Panc1 (cell line): ENCODE results near the gene EFL1. TPM values are rescaled to one million over a fixed set of nuclear protein-coding genes. Genes with fewer than 3 reads are reported as not detected.

Source experiments
- ATAC-seq: fragments of 200-7000 bp; cut with Tn5 transposase; 2 replicates; pipeline ENCODE4 v1.9.1; 2020; ENCODE audit warnings: mild to moderate bottlenecking, moderate library complexity
- BruUV-seq: library from RNA; stranded (reverse); fragments of 400-500 nt; replicated peaks from 2 replicates; lab custom pipeline; 2021; lab: Mats Ljungman, UMichigan
- CTCF ChIA-PET: fragments of 300-600 bp; sonication (Branson Sonifier 250); formaldehyde crosslinking; loops from one replicate; lab custom pipeline; 2022; ENCODE audit warnings: antibody characterized with exemption; lab: Charles Lee
- POLR2A ChIA-PET: fragments of 300-600 bp; sonication (Branson Sonifier 250); formaldehyde crosslinking; loops from one replicate; lab custom pipeline; 2022; ENCODE audit warnings: antibody characterized with exemption; lab: Charles Lee
- DNase-seq: peaks from one replicate; pipeline ENCODE4 v3.0.0-alpha.2; 2010; ENCODE audit warnings: low read depth, low spot score
- H3K27ac ChIP-seq: 2 replicates; pipeline ENCODE4 v1.5.1; 2011; ENCODE audit warnings: mild to moderate bottlenecking, low read length, inconsistent platforms
- H3K27me3 ChIP-seq: fragments of 200-500 bp; sonication (Bioruptor generic); 2 replicates; pipeline ENCODE4 v1.6.0; 2014; ENCODE audit warnings: low read length, inconsistent platforms; ENCODE audit not compliant: control insufficient read depth, insufficient read depth
- H3K36me3 ChIP-seq: fragments of 200-500 bp; sonication (Bioruptor generic); 2 replicates; pipeline ENCODE4 v1.5.1; 2014; ENCODE audit warnings: inconsistent platforms, mild to moderate bottlenecking, low read length, moderate library complexity; ENCODE audit not compliant: control insufficient read depth, insufficient read depth
- H3K4me1 ChIP-seq: 2 replicates; pipeline ENCODE4 v1.5.1; 2011; ENCODE audit warnings: inconsistent platforms, mild to moderate bottlenecking, low read length, moderate library complexity; ENCODE audit not compliant: control insufficient read depth, insufficient read depth
- H3K4me3 ChIP-seq, 2 experiments: 2 replicates each; pipeline ENCODE4 v1.5.1; 2011 to 2012; ENCODE audit warnings: low read depth in 2 of 2, low read length in 2 of 2, mild to moderate bottlenecking in 2 of 2, inconsistent platforms in 1 of 2, moderate library complexity in 1 of 2
- H3K9me3 ChIP-seq: fragments of 200-500 bp; sonication (Bioruptor generic); 2 replicates; pipeline ENCODE4 v1.5.1; 2014; ENCODE audit warnings: low read depth, mild to moderate bottlenecking, inconsistent platforms, low read length, moderate library complexity; ENCODE audit not compliant: control insufficient read depth, insufficient read depth
- CTCF ChIP-seq: fragments of 450-650 bp; IDR thresholded peaks from 2 replicates; pipeline ENCODE4 v1.5.1; 2017; ENCODE audit warnings: mild to moderate bottlenecking
- POLR2AphosphoS5 ChIP-seq: IDR thresholded peaks from 2 replicates; pipeline ENCODE4 v1.6.1; 2012; ENCODE audit warnings: mild to moderate bottlenecking, low read depth, low read length, moderate library complexity
- REST ChIP-seq, 2 experiments: IDR thresholded peaks; 2 replicates each; pipeline ENCODE4 v1.6.1; 2011 to 2012; ENCODE audit warnings: low read depth in 2 of 2, control low read depth in 1 of 2, low read length in 1 of 2, mild to moderate bottlenecking in 1 of 2, moderate library complexity in 1 of 2; ENCODE audit not compliant: insufficient read depth in 1 of 2
- SIN3A ChIP-seq: IDR thresholded peaks from 2 replicates; pipeline ENCODE4 v1.6.1; 2012; ENCODE audit warnings: low read depth, mild to moderate bottlenecking, low read length, moderate library complexity, borderline replicate concordance; ENCODE audit not compliant: insufficient read depth
- TCF7L2 ChIP-seq: IDR thresholded peaks from 2 replicates; pipeline ENCODE4 v1.6.1; 2011; ENCODE audit warnings: mild to moderate bottlenecking, low read depth, low read length, inconsistent platforms
- in situ Hi-C: cut with HindIII; loops from 2 replicates; pipeline ENCODE4 v1.10.0; 2016; ENCODE audit warnings: low sequenced_read_pairs, low pct_unique_long_range_greater_than_20kb
- intact Hi-C: fragments of 100-400 bp; cut with micrococcal nuclease; formaldehyde crosslinking; loops from one replicate; pipeline ENCODE4 v1.10.0; 2022; ENCODE audit not compliant: unreplicated experiment
- total RNA-seq: library from RNA; stranded (reverse); gene quantifications from one replicate; pipeline ENCODE4 v1.2.1, GENCODE V29; 2021; ENCODE audit not compliant: unreplicated experiment

Gene EFL1
- total RNA-seq, 1 experiment from 2014 or later = 20.2 TPM

- ATAC-seq (no peak), DNase-seq (no peak)
- BruUV-seq = no TSS peak
- Histone ChIP-seq H3K27ac (no peak overlapping the region), H3K36me3 (no peaks in the 10 kb centered on the region), H3K9me3 (no peaks in the 10 kb centered on the region), H3K27me3 (no peaks in the 10 kb centered on the region), H3K4me1 (no peaks in the 10 kb centered on the region), H3K4me3 (no peak overlapping the region)
- no peak for TF ChIP-seq POLR2AphosphoS5
- no peak for TF ChIP-seq CTCF
- no peak for TF ChIP-seq SIN3A
- no peak for TF ChIP-seq TCF7L2
- TF ChIP-seq REST (IDR thresholded peaks at IDR 0.05; ENCODE audit: insufficient read depth in 1 of 2, low read depth in 2 of 2, low read length in 1 of 2) = no peak
- ChIA-PET POLR2A (no interaction called here), CTCF (no interaction called here)
- in situ Hi-C loops = no loop called here
- intact Hi-C loops = no loop called here
These were observed 145.2 kb downstream of the EFL1 start for GRCh38 chr15:82117296-82117695.

DNA sequence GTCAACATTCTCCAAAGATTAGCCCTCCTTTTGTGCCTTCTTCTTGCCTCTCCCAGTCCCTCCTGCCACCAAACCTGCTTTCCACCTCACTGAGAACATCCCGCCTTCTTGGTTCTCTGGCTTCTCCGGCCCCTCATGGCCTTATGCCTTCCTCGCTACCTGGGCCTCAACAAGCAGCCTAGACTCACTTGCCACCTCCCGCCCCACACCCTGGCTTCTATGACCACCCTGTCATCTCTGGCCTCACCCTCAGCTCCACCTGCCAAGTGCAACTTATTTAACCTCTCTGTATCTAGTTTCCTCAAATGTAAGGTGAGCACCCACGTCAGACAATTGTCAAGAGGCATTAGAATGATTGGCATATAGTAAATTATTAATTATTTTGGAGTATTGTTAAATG is 147.9 kb downstream of the EFL1 start:
- in situ Hi-C loops = no loop called here
- no TSS peak for BruUV-seq

More for the DNA sequence above, 147.9 kb downstream of the EFL1 start:
- H3K4me3 ChIP-seq = no peak overlapping the region
- ATAC-seq = no peak
- H3K27ac ChIP-seq = no peak overlapping the region
- POLR2A ChIA-PET = no interaction called here
- no peaks in the 10 kb centered on the region for H3K27me3 ChIP-seq
- intact Hi-C loops = no loop called here
- TF ChIP-seq SIN3A (no peak), CTCF (no peak), TCF7L2 (no peak), POLR2AphosphoS5 (no peak), REST (IDR thresholded peaks at IDR 0.05; ENCODE audit: insufficient read depth in 1 of 2, low read depth in 2 of 2, low read length in 1 of 2) (no peak)
- H3K36me3 ChIP-seq = no peaks in the 10 kb centered on the region
- CTCF ChIA-PET = no interaction called here
- no peak for DNase-seq
- H3K9me3 ChIP-seq = no peaks in the 10 kb centered on the region
- no peaks in the 10 kb centered on the region for H3K4me1 ChIP-seq
